Measurements from ENCODE around the gene KCNQ2.

Gene KCNQ2

DNA sequence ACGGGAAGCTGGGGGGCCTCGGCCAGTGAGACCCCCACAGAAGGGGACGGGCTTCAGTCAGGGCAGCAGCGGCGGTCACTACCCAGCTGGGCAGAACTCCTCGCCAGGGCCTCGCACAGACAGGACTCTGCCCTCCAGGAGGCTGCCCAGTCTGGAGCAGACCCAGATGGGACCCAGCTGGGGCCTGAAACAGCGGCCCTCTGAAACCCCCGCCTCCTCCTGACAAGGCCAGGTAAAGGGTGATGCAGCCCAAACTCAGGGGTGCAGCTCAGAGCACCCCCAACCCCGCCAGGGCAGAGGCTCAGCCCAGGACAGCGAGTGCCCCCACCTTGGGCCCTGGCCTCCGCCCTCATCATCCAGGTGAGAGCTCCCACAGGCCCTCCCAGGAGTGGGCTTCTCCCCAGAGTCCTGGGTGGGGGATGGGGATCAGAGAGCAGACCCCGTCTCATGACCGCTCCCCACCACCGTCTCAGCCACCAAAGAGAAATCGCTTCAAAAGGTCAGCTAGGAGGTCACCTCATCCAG lies 24.2 kb upstream of the KCNQ2 start:
- TF ChIP-seq, protein P1, sequence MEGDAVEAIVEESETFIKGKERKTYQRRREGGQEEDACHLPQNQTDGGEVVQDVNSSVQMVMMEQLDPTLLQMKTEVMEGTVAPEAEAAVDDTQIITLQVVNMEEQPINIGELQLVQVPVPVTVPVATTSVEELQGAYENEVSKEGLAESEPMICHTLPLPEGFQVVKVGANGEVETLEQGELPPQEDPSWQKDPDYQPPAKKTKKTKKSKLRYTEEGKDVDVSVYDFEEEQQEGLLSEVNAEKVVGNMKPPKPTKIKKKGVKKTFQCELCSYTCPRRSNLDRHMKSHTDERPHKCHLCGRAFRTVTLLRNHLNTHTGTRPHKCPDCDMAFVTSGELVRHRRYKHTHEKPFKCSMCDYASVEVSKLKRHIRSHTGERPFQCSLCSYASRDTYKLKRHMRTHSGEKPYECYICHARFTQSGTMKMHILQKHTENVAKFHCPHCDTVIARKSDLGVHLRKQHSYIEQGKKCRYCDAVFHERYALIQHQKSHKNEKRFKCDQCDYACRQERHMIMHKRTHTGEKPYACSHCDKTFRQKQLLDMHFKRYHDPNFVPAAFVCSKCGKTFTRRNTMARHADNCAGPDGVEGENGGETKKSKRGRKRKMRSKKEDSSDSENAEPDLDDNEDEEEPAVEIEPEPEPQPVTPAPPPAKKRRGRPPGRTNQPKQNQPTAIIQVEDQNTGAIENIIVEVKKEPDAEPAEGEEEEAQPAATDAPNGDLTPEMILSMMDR (IDR thresholded peaks at IDR 0.05; ENCODE audit: insufficient read depth, low read length) = no peak
- TF ChIP-seq REST (IDR thresholded peaks at IDR 0.05; ENCODE audit: insufficient replicate concordance, low read depth) (no peak), SPI1 (IDR thresholded peaks at IDR 0.05; ENCODE audit: borderline replicate concordance, low read depth) (no peak), GABPA (IDR thresholded peaks at IDR 0.05; ENCODE audit: low read depth) (no peak), POLR2AphosphoS5 (IDR thresholded peaks at IDR 0.05; ENCODE audit: low read depth) (no peak)
- Histone ChIP-seq H3K27ac (replicated peaks) (no peak overlapping the region), H3K4me3 (replicated peaks; ENCODE audit: insufficient read depth, low read length) (no peak overlapping the region), H3K27me3 (ENCODE audit: insufficient read depth, poor library complexity, severe bottlenecking) (peaks cover 25% of the 10 kb centered on the region)
- no peak for DNase-seq (ENCODE audit: low read depth in 1 of 2, low spot score in 1 of 2)

- peak; percentile 20 to 49 for DNase-seq (ENCODE audit: low read depth in 1 of 2, low spot score in 1 of 2)
- H3K4me3 ChIP-seq (replicated peaks; ENCODE audit: insufficient read depth, low read length) = no peak overlapping the region
These were observed 23.5 kb upstream of the KCNQ2 start for GRCh38 chr20:63495741-63496595.

GRCh38 chr20:63495167-63495720 lies 22.8 kb upstream of the KCNQ2 start:
- DNase-seq (ENCODE audit: low read depth in 1 of 2, low spot score in 1 of 2) = no peak
- TF ChIP-seq, protein P1 (IDR thresholded peaks at IDR 0.05; ENCODE audit: insufficient read depth, low read length) = no peak
- no peak for TF ChIP-seq SPI1 (IDR thresholded peaks at IDR 0.05; ENCODE audit: borderline replicate concordance, low read depth)
- no peak for TF ChIP-seq GABPA (IDR thresholded peaks at IDR 0.05; ENCODE audit: low read depth)
- TF ChIP-seq POLR2AphosphoS5 (IDR thresholded peaks at IDR 0.05; ENCODE audit: low read depth) = no peak
- no peak for TF ChIP-seq REST (IDR thresholded peaks at IDR 0.05; ENCODE audit: insufficient replicate concordance, low read depth)
- Histone ChIP-seq H3K4me3 (replicated peaks; ENCODE audit: insufficient read depth, low read length) (no peak overlapping the region), H3K27ac (replicated peaks) (no peak overlapping the region), H3K27me3 (ENCODE audit: insufficient read depth, poor library complexity, severe bottlenecking) (peaks cover 25% of the 10 kb centered on the region)

More at GRCh38 chr20:63495741-63496595, 23.5 kb upstream of the KCNQ2 start:
- TF ChIP-seq, protein P1 (IDR thresholded peaks at IDR 0.05; ENCODE audit: insufficient read depth, low read length) = peak; percentile 64
- no peak for TF ChIP-seq SPI1 (IDR thresholded peaks at IDR 0.05; ENCODE audit: borderline replicate concordance, low read depth)
- Histone ChIP-seq H3K27me3 (ENCODE audit: insufficient read depth, poor library complexity, severe bottlenecking) (peaks cover 25% of the 10 kb centered on the region), H3K27ac (replicated peaks) (no peak overlapping the region)

Data from HL-60 (cell line).